Nephron progenitor cell (in vitro differentiated cells): ENCODE measurements around the gene POLR1F.
A peak's percentile ranks its signal among the peaks of the same experiment; 100 is the strongest.

Experiments
- DNase-seq: peaks from one replicate; pipeline ENCODE4 v3.0.0; 2021
- H3K27ac Mint-ChIP-seq: 2 replicates; pipeline ENCODE4 v1.8.0; 2021; ENCODE audit warnings: mild to moderate bottlenecking, moderate library complexity, mixed read lengths
- H3K27me3 Mint-ChIP-seq: 2 replicates; pipeline ENCODE4 v1.8.0; 2021; ENCODE audit warnings: mild to moderate bottlenecking, low read depth, mixed read lengths; ENCODE audit not compliant: poor library complexity
- H3K36me3 Mint-ChIP-seq: 2 replicates; pipeline ENCODE4 v1.8.0; 2021; ENCODE audit warnings: low read depth, mixed read lengths
- H3K4me1 Mint-ChIP-seq: 2 replicates; pipeline ENCODE4 v1.8.0; 2021; ENCODE audit warnings: mixed read lengths
- H3K4me3 Mint-ChIP-seq: 2 replicates; pipeline ENCODE4 v1.8.0; 2021; ENCODE audit warnings: mild to moderate bottlenecking, moderate library complexity, mixed read lengths
- H3K9me3 Mint-ChIP-seq: 2 replicates; pipeline ENCODE4 v1.8.0; 2021; ENCODE audit warnings: mild to moderate bottlenecking, moderate library complexity, mixed read lengths
- TF ChIP-seq, protein P1 (sequence below): fragments of 200-600 bp; sonication (generic); IDR thresholded peaks from 2 replicates; pipeline ENCODE4 v1.5.0; 2021; ENCODE audit warnings: antibody characterized with exemption

The POLR1F gene

DNA sequence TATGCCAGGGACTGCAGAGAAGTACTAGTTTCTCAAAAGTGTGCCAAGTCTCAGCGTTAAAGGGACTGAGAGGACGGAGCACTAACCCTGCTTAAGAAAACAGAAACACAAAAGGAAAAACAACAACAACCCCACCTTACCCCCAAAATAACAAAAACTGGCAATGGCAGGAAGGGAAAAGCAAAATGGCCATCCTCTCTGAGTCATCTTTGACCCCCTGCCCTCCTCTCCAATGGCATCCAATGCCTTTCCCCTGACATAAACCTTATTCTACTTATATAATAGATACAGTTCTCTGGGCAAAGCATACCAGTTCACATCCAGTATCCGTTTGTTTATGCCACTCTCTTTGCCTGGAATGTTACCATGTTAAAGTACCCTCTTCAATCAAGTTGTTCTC, 1.6 kb downstream of the POLR1F start:
- peaks cover 14% of the 10 kb centered on the region for H3K27me3 Mint-ChIP-seq
- TF ChIP-seq, protein P1, sequence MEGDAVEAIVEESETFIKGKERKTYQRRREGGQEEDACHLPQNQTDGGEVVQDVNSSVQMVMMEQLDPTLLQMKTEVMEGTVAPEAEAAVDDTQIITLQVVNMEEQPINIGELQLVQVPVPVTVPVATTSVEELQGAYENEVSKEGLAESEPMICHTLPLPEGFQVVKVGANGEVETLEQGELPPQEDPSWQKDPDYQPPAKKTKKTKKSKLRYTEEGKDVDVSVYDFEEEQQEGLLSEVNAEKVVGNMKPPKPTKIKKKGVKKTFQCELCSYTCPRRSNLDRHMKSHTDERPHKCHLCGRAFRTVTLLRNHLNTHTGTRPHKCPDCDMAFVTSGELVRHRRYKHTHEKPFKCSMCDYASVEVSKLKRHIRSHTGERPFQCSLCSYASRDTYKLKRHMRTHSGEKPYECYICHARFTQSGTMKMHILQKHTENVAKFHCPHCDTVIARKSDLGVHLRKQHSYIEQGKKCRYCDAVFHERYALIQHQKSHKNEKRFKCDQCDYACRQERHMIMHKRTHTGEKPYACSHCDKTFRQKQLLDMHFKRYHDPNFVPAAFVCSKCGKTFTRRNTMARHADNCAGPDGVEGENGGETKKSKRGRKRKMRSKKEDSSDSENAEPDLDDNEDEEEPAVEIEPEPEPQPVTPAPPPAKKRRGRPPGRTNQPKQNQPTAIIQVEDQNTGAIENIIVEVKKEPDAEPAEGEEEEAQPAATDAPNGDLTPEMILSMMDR, result no peak
- H3K36me3 Mint-ChIP-seq, result peaks cover 21% of the 10 kb centered on the region
- H3K4me1 Mint-ChIP-seq, result peaks cover 46% of the 10 kb centered on the region
- H3K27ac Mint-ChIP-seq, result peak overlapping the region; percentile 73
- H3K9me3 Mint-ChIP-seq, result peaks cover 6% of the 10 kb centered on the region
- DNase-seq, result no peak
- H3K4me3 Mint-ChIP-seq, result peak overlapping the region; percentile 100

DNA sequence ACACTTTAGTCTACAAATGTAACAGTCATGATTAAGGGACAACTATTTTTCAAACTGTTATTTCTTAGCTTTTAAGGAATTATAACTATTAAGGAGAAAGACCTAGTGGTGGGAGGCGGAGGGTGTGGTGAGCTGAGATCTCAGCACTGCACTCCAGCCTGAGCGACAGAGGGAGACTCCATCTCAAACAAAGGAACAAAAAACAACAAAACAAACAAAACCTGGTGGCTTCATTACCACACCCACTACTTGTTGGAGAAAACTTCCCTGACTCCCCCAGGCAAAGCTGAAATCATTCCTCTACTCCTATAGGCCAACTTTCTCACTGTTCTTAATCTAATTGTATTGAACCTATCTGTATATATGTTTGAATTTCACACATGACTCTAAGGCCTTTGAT, 3.2 kb downstream of the POLR1F start:
- no peak overlapping the region for H3K27ac Mint-ChIP-seq

DNA sequence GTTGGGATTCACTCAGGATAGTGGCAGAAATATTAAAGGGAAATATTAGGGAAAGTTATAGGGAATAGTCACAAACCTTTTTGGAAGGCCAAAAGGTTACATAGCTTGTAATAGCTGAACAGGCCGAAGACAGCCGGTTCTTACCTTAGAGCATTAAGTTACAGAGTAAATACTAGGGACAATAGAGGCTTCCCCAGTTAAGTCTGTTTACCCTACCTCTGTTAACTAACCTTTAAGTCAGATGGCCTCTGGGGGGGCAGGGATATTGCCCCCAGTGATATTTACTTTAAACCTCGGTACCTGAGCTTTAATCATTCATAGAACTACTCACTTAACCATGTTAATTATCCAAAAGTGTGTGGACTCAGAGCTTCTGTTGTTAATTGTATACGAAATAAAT, 7.4 kb downstream of the POLR1F start:
- Mint-ChIP-seq H3K27ac (peak overlapping the region; percentile 40), H3K4me1 (peaks cover 54% of the 10 kb centered on the region), H3K36me3 (peaks cover 54% of the 10 kb centered on the region), H3K27me3 (no peaks in the 10 kb centered on the region), H3K9me3 (peaks cover 6% of the 10 kb centered on the region), H3K4me3 (no peak overlapping the region)
- no peak for DNase-seq
- TF ChIP-seq, protein P1, result no peak

More for the DNA sequence above, 3.2 kb downstream of the POLR1F start:
- peaks cover 28% of the 10 kb centered on the region for H3K36me3 Mint-ChIP-seq
- peaks cover 62% of the 10 kb centered on the region for H3K4me1 Mint-ChIP-seq
- peak overlapping the region; percentile 100 for H3K4me3 Mint-ChIP-seq
- peaks cover 6% of the 10 kb centered on the region for H3K9me3 Mint-ChIP-seq
- DNase-seq, result no peak
- peaks cover 8% of the 10 kb centered on the region for H3K27me3 Mint-ChIP-seq
- TF ChIP-seq, protein P1, result no peak

DNA sequence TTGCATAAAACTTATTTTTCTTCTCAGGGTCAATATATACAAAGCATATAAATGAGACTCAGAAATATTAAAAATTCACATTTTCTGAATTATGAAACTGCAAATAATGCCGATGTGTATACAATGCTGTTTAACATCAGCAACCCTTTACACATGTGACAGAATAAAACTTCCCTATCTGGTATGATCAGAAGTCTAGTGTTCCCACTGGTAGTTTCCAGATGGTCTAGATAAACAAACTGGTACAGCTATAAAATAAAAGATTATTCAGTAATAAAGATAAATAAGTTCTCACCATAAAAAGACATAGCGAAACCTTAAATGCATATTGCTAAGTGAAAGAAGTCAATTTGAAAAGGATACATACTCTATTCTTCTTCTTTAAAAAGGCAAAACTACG, 7.9 kb downstream of the POLR1F start:
- no peak for DNase-seq
- Mint-ChIP-seq H3K27ac (peak overlapping the region; percentile 40), H3K4me3 (no peak overlapping the region), H3K36me3 (peaks cover 56% of the 10 kb centered on the region), H3K27me3 (no peaks in the 10 kb centered on the region), H3K9me3 (peaks cover 6% of the 10 kb centered on the region), H3K4me1 (peaks cover 48% of the 10 kb centered on the region)
- TF ChIP-seq, protein P1, result no peak

DNA sequence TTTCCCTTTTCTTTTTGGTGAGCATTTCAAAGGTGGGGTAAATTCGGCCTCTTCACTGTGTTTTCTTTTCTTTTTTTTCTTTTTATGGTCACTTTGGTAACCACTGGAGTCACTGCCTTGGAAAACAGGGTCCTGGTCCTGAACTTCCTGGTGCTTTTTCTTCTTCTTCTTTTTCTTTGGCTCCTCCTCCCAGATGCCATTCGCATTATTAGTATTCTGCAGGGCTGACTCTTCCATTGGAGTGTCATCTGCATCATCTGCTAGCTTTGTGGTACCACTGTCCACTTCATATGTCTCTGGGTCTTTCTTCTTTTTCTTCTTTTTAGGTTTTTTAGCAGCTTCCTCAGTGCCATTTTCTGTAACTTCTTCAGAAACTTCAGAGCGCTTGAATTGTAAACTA, 10.5 kb downstream of the POLR1F start:
- H3K27ac Mint-ChIP-seq, result no peak overlapping the region
- peaks cover 55% of the 10 kb centered on the region for H3K36me3 Mint-ChIP-seq
- no peak for DNase-seq
- peaks cover 42% of the 10 kb centered on the region for H3K4me1 Mint-ChIP-seq
- peaks cover 6% of the 10 kb centered on the region for H3K9me3 Mint-ChIP-seq
- no peak overlapping the region for H3K4me3 Mint-ChIP-seq
- H3K27me3 Mint-ChIP-seq, result no peaks in the 10 kb centered on the region
- TF ChIP-seq, protein P1, result no peak

DNA sequence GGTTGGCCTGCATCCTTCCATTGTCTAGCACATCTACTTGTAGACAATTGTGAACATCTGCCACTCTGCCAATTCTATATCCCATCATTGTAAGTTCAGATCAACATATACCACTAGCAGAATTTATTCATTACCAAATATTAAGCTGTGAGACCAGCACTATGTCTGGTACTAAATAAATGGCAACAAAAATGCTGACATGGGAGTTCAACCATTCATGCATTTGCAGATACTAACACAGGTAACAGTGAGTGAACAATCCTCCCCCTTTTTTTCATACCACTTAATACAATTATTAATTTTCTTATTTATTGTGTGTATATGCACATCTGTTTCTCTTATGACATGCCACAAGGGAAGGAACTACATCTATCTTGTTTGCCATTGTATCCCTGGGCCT, 11.9 kb downstream of the POLR1F start:
- no peaks in the 10 kb centered on the region for H3K9me3 Mint-ChIP-seq
- no peak overlapping the region for H3K4me3 Mint-ChIP-seq
- TF ChIP-seq, protein P1, result no peak
- H3K27me3 Mint-ChIP-seq, result no peaks in the 10 kb centered on the region
- H3K36me3 Mint-ChIP-seq, result peaks cover 41% of the 10 kb centered on the region
- DNase-seq, result no peak
- H3K27ac Mint-ChIP-seq, result no peak overlapping the region
- H3K4me1 Mint-ChIP-seq, result peaks cover 31% of the 10 kb centered on the region
